ENCODE data around the gene CDH6. TPM values are rescaled to one million over a fixed set of nuclear protein-coding genes. Genes with fewer than 3 reads are reported as not detected.

The CDH6 gene
- total and polyA plus RNA-seq, 2 experiments from 2014 or later = 0.77 TPM; not detected in 1

DNA sequence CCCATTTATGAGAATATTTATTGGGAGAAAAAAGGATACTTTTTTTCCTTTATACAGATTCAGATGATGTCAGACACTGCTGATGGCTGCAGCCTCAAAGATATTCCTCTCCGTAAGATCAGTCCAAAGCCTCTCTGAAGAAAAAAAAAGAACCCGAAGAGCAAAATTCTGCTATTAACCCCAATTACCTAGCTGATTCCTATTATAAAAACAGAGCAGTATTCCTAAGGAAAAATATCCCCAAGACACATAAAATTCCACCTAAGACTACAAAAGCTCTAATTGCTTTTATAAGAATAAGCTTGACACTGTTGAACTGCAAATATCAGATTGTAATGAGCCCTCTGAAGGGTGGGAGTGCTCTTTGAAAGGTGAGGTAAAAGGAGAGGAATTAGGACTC is 138.7 kb downstream of the CDH6 start:
- no peak overlapping the region for H3K4me3 ChIP-seq
- H3K36me3 ChIP-seq = no peaks in the 10 kb centered on the region
- no peak for DNase-seq (ENCODE audit: low read depth in 1 of 2, low spot score in 1 of 2)
- TF ChIP-seq, protein P1, sequence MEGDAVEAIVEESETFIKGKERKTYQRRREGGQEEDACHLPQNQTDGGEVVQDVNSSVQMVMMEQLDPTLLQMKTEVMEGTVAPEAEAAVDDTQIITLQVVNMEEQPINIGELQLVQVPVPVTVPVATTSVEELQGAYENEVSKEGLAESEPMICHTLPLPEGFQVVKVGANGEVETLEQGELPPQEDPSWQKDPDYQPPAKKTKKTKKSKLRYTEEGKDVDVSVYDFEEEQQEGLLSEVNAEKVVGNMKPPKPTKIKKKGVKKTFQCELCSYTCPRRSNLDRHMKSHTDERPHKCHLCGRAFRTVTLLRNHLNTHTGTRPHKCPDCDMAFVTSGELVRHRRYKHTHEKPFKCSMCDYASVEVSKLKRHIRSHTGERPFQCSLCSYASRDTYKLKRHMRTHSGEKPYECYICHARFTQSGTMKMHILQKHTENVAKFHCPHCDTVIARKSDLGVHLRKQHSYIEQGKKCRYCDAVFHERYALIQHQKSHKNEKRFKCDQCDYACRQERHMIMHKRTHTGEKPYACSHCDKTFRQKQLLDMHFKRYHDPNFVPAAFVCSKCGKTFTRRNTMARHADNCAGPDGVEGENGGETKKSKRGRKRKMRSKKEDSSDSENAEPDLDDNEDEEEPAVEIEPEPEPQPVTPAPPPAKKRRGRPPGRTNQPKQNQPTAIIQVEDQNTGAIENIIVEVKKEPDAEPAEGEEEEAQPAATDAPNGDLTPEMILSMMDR (IDR thresholded peaks at IDR 0.05; ENCODE audit: low read depth, low read length) = no peak
- H3K27me3 ChIP-seq = no peaks in the 10 kb centered on the region
- no peaks in the 10 kb centered on the region for H3K4me1 ChIP-seq (ENCODE audit: low read depth)
- no peak overlapping the region for H3K27ac ChIP-seq
- H3K9me3 ChIP-seq (ENCODE audit: low read depth) = no peaks in the 10 kb centered on the region

DNA sequence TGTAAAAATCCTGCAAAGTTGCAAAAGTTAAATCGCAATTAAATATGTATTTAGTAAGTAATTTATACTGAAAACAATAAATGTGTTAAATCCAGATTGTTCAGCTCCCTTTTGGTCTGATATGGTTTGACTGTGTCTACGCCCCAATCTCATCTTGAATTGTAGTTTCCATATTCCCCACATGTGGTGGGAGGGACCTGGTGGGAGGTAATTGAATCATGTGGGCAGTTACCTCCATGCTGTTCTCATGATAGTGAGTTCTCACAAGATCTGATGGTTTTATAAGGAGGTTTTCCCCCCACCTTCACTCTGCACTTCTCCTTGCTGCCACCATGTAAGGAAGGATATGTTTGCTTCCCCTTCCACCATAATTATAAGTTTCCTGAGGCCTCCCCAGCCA is 140.0 kb downstream of the CDH6 start:
- TF ChIP-seq, protein P1 (IDR thresholded peaks at IDR 0.05; ENCODE audit: low read depth, low read length) = no peak
- no peaks in the 10 kb centered on the region for H3K4me1 ChIP-seq (ENCODE audit: low read depth)
- H3K27me3 ChIP-seq = no peaks in the 10 kb centered on the region
- H3K36me3 ChIP-seq = no peaks in the 10 kb centered on the region
- no peaks in the 10 kb centered on the region for H3K9me3 ChIP-seq (ENCODE audit: low read depth)
- H3K27ac ChIP-seq = no peak overlapping the region
- H3K4me3 ChIP-seq = no peak overlapping the region
- no peak for DNase-seq (ENCODE audit: low read depth in 1 of 2, low spot score in 1 of 2)

DNA sequence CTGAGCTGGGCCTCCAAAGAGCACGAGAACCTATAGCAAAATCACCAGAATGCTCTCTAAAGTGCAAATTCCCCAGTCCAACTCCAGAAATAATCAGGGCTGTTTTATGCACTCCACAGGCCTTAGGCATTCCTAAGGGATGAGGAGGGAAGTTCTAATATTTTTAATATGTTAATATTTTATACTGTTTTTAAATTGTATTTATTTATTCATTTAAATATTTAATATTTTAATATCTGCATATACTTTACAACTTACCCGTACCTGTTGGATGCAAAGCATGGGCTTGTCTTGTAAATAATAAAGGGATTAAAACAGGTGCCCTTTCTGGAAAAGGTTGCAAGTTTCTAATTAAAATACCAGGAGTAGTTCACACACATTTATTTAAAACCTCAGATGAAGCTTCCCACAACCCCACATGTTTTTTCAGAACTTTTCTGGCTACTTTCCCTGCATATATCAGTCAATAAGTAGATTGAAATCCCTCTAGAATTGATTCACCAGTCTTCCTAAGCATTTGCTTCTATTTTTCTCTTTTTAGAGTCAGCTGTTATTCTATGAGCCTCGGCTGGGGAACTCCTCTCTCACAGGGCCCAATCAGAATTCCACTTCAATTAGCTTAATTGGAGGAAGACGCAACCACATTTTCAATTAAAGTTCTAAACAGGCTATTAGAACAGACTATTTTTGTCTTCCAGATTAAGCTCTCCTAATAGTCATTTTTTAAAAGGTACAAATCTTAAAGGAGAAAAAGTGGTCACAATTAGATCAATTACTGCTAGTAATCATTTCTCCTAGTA is 140.8 kb downstream of the CDH6 start:
- no peak for DNase-seq (ENCODE audit: low read depth in 1 of 2, low spot score in 1 of 2)
- Histone ChIP-seq H3K9me3 (ENCODE audit: low read depth) (no peaks in the 10 kb centered on the region), H3K4me3 (no peak overlapping the region), H3K27ac (no peak overlapping the region), H3K4me1 (ENCODE audit: low read depth) (no peaks in the 10 kb centered on the region), H3K27me3 (no peaks in the 10 kb centered on the region), H3K36me3 (no peaks in the 10 kb centered on the region)
- TF ChIP-seq, protein P1 (IDR thresholded peaks at IDR 0.05; ENCODE audit: low read depth, low read length) = no peak

DNA sequence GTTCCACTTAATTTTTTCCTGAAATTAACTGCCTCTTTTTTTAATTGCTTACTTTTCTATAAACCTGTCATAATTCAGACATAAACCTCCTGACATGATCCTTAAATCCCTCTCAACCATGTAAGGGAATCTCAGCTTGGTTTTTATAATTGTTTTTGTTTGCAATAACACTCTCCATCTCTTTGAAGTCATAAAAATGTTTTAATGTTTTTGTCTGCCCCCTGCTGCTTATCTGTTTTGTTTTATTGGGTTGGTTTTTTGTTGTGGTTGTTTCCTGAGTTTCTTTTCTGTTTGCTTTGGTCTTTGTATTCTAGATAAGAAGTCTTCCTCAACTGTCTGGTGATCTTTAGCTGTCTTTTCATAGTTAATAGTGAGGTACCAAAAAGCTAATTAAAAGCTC is 142.0 kb downstream of the CDH6 start:
- Histone ChIP-seq H3K36me3 (no peaks in the 10 kb centered on the region), H3K27me3 (no peaks in the 10 kb centered on the region), H3K27ac (no peak overlapping the region), H3K4me1 (ENCODE audit: low read depth) (no peaks in the 10 kb centered on the region), H3K9me3 (ENCODE audit: low read depth) (no peaks in the 10 kb centered on the region), H3K4me3 (no peak overlapping the region)
- DNase-seq (ENCODE audit: low read depth in 1 of 2, low spot score in 1 of 2) = no peak
- TF ChIP-seq, protein P1 (IDR thresholded peaks at IDR 0.05; ENCODE audit: low read depth, low read length) = no peak

- TF ChIP-seq, protein P1 (IDR thresholded peaks at IDR 0.05; ENCODE audit: low read depth, low read length) = no peak
These were observed 150.5 kb downstream of the CDH6 start for GRCh38 chr5:31343946-31344345.

More at GRCh38 chr5:31343946-31344345, 150.5 kb downstream of the CDH6 start:
- H3K4me3 ChIP-seq = no peak overlapping the region
- no peaks in the 10 kb centered on the region for H3K4me1 ChIP-seq (ENCODE audit: low read depth)
- DNase-seq (ENCODE audit: low read depth in 1 of 2, low spot score in 1 of 2) = no peak
- no peak overlapping the region for H3K27ac ChIP-seq
- H3K36me3 ChIP-seq = no peaks in the 10 kb centered on the region
- no peaks in the 10 kb centered on the region for H3K9me3 ChIP-seq (ENCODE audit: low read depth)
- no peaks in the 10 kb centered on the region for H3K27me3 ChIP-seq
